Heart left ventricle (tissue), 16 donors: Measurements from ENCODE around the gene SV2B. TPM values are rescaled to one million over a fixed set of nuclear protein-coding genes. Genes with fewer than 3 reads are reported as not detected.

Experiments used
- ATAC-seq, 4 donors: fragments of 200-7000 bp; cut with Tn5 transposase; one replicate each; pipeline ENCODE4 v1.9.1; 2020 to 2022; ENCODE audit warnings: moderate library complexity in 4 of 4, mild to moderate bottlenecking in 3 of 4, moderate number of reproducible peaks in 1 of 4
- DNase-seq, 5 donors: peaks; one replicate each; pipeline ENCODE4 v3.0.0-alpha.2; 2020
- H3K27ac ChIP-seq, 12 donors: fragments of 200-600 bp; sonication (generic) in 4 of 12; one replicate each; pipeline versions ENCODE4 v1.5.0 to v1.8.0; 2016 to 2022; ENCODE audit warnings: mild to moderate bottlenecking in 2 of 12
- H3K27me3 ChIP-seq, 9 donors: fragments of 200-600 bp; sonication (generic) in 2 of 9; one replicate each; pipeline versions ENCODE4 v1.5.1 to v1.8.0; 2016 to 2022; ENCODE audit warnings: mild to moderate bottlenecking in 3 of 9
- H3K36me3 ChIP-seq, 9 donors: fragments of 200-600 bp; sonication (generic) in 2 of 9; one replicate each; pipeline versions ENCODE4 v1.5.0 to v1.8.0; 2018 to 2022; ENCODE audit warnings: mild to moderate bottlenecking in 2 of 9
- H3K4me1 ChIP-seq, 12 donors: fragments of 200-600 bp; sonication (generic) in 4 of 12; one replicate each; pipeline versions ENCODE4 v1.5.0 to v1.8.0; 2016 to 2022; ENCODE audit warnings: mild to moderate bottlenecking in 3 of 12
- H3K4me3 ChIP-seq, 12 donors: fragments of 200-600 bp; sonication (generic) in 4 of 12; one replicate each; pipeline versions ENCODE4 v1.5.0 to v1.8.0; 2017 to 2022; ENCODE audit warnings: mild to moderate bottlenecking in 9 of 12, moderate library complexity in 4 of 12
- H3K9me3 ChIP-seq, 12 donors: fragments of 200-600 bp; sonication (generic) in 4 of 12; one replicate each; pipeline versions ENCODE4 v1.5.0 to v1.8.0; 2016 to 2022; ENCODE audit warnings: mild to moderate bottlenecking in 1 of 12
- CTCF ChIP-seq, 12 donors: fragments of 200-600 bp; sonication (generic) in 4 of 12; IDR thresholded peaks; one replicate each; pipeline versions ENCODE4 v1.5.0 to v1.8.0; 2018 to 2022; ENCODE audit warnings: antibody characterized with exemption in 12 of 12, mild to moderate bottlenecking in 5 of 12
- POLR2A ChIP-seq, 2 donors: fragments of 450-650 bp; IDR thresholded peaks; one replicate each; pipeline ENCODE4 v1.6.1; 2017; ENCODE audit warnings: antibody characterized with exemption in 2 of 2, mild to moderate bottlenecking in 2 of 2, moderate library complexity in 2 of 2
- WGBS, 4 donors: extraction: QIAGEN DNeasy Blood & Tissue Kit in 2 of 4; methylation state at CpG; one replicate each; pipeline versions ENCODE4 v1.1.5 to v1.1.7; 2013 to 2018; 5-methylcytosine and 5-hydroxymethylcytosine counted together
- intact Hi-C, 10 donors: fragments of 100-400 bp; cut with DNase I; formaldehyde crosslinking; loops; one replicate each; pipeline versions ENCODE4 v1.11.1 to v1.14.2; 2022
- polyA plus RNA-seq, 2 donors: library from polyadenylated mRNA; stranded (reverse); fragments of 200-250 nt; gene quantifications; one replicate each; pipeline ENCODE4 v1.2.3, GENCODE V29; 2013
- total RNA-seq, 9 donors: library from RNA; depleted of rRNA in 2 of 9; stranded (reverse); fragments of >200 nt in 2 of 9; fragmentation: NEBNext Ultra II Directional in 3 of 9; extraction: Animal tissue kit (Norgen Biotek cat#: 25700) in 3 of 9; gene quantifications; one replicate each; pipeline versions ENCODE4 v1.1.0 to v1.2.4, GENCODE V29; 2016 to 2023
- donor health status: ischemic (EF 13 %, LVEDD 7.1; RV severe dilation, severe dysfunction).
- donor health status: healthy with polysubstance abuse.
- donor health status: DM: no; HTN: yes; CAD: no.
- donor health status: DM: no; HTN: no; CAD: no.
- donor health status: ischemic (EF 25% LVEDD 6.9; RV normal size, moderate dysfunction).
- donor health status: ischemic (EF 25% LVEDD 5.7; RV mildly dilated, moderate dysfunction).
- donor health status: healthy.
- donor health status: DM: yes; HTN: yes; CAD: no.
- donor health status: ischemic (EF 35%, LVEDD 5.7; RV mildly dilated, moderate dysfunction).
- donor health status: nonischemic (EF 11% LVEDD 7.7; RV severe dilation, severe dysfunction).
- donor health status: DM: yes; HTN: yes; CAD: no.
- donor health status: PGD.
- donor health status: ischemic (EF 29% LVEDD 5.4; RV normal size, mild dysfunction).
- donor health status: nonischemic (EF 23%, LVEDD 6.1; RV moderate dilation, normal function).

SV2B gene
- total and polyA plus RNA-seq, 11 donors: 0.42 to 23.5 (median 1.9) TPM

GRCh38 chr15:91104111-91104510 is 4.1 kb downstream of the SV2B start:
- peak; percentile 33 to 70 (median 68) for ATAC-seq
- no peak for TF ChIP-seq CTCF (IDR thresholded peaks at IDR 0.05)
- no peak for TF ChIP-seq POLR2A (IDR thresholded peaks at IDR 0.05)
- intact Hi-C loops: loop anchor here in 1 of 10 donors (5.0 kb wide), 1 partner anchor 158 kb away; no protein-coding TSS in a partner anchor
- Histone ChIP-seq H3K27ac (peak overlapping the region in 4 of 12 donors; percentile 13 to 70 (median 44)), H3K36me3 (no peaks in the 10 kb centered on the region), H3K4me1 (peaks cover 0 to 45% (median 30%) of the 10 kb centered on the region in 12 donors), H3K4me3 (no peak overlapping the region), H3K27me3 (peaks cover 0 to 46% (median 2%) of the 10 kb centered on the region in 9 donors), H3K9me3 (no peaks in the 10 kb centered on the region)
- 44 to 62% (median 50%) methylated on average over 1 of the region's 1 CpG for WGBS, 4 donors
- DNase-seq: peak in 4 of 5 donors; percentile 51 to 77 (median 62)

- peaks cover 0 to 12% (median 0%) of the 10 kb centered on the region in 9 donors for H3K27me3 ChIP-seq
- no peaks in the 10 kb centered on the region for H3K9me3 ChIP-seq
- H3K4me3 ChIP-seq: no peak overlapping the region
- H3K27ac ChIP-seq: no peak overlapping the region
- intact Hi-C loops: no loop called here
- peaks cover 0 to 12% (median 7%) of the 10 kb centered on the region in 12 donors for H3K4me1 ChIP-seq
- ATAC-seq: no peak
- TF ChIP-seq CTCF (IDR thresholded peaks at IDR 0.05) (no peak), POLR2A (IDR thresholded peaks at IDR 0.05) (no peak)
- no peak for DNase-seq
- 83 to 89% (median 86%) methylated on average over 4 of the region's 4 CpGs for WGBS, 4 donors
- no peaks in the 10 kb centered on the region for H3K36me3 ChIP-seq
Observed at GRCh38 chr15:91108421-91108820, 8.4 kb downstream of the SV2B start.

GRCh38 chr15:91109885-91110284 is 9.8 kb downstream of the SV2B start:
- intact Hi-C loops: no loop called here
- Histone ChIP-seq H3K36me3 (no peaks in the 10 kb centered on the region), H3K4me1 (no peaks in the 10 kb centered on the region), H3K27me3 (peaks cover 0 to 7% (median 0%) of the 10 kb centered on the region in 9 donors), H3K9me3 (no peaks in the 10 kb centered on the region), H3K27ac (no peak overlapping the region), H3K4me3 (no peak overlapping the region)
- WGBS, 4 donors: 87 to 98% (median 91%) methylated on average over 6 of the region's 6 CpGs
- TF ChIP-seq POLR2A (IDR thresholded peaks at IDR 0.05) (no peak), CTCF (IDR thresholded peaks at IDR 0.05) (no peak)
- no peak for DNase-seq
- ATAC-seq: no peak

- WGBS, 4 donors: 85 to 89% (median 86%) methylated on average over 11 of the region's 11 CpGs
- Histone ChIP-seq H3K27me3 (peaks cover 0 to 7% (median 0%) of the 10 kb centered on the region in 9 donors), H3K36me3 (no peaks in the 10 kb centered on the region), H3K4me3 (no peak overlapping the region), H3K4me1 (peaks cover 0 to 2% (median 0%) of the 10 kb centered on the region in 12 donors), H3K27ac (no peak overlapping the region), H3K9me3 (no peaks in the 10 kb centered on the region)
- intact Hi-C loops: no loop called here
- DNase-seq (no peak), ATAC-seq (no peak)
- no peak for TF ChIP-seq CTCF (IDR thresholded peaks at IDR 0.05)
- no peak for TF ChIP-seq POLR2A (IDR thresholded peaks at IDR 0.05)
Observed at GRCh38 chr15:91110407-91110806, 10.3 kb downstream of the SV2B start.
